CD4-positive, alpha-beta memory T cell (primary cell): ENCODE data around the gene NEU2. TPM values are rescaled to one million over a fixed set of nuclear protein-coding genes. Genes with fewer than 3 reads are reported as not detected.
A peak's percentile ranks its signal among the peaks of the same experiment; 100 is the strongest.

Experiments
- CTCF ChIA-PET: fragments of 350-600 bp; sonication (Branson Sonifier 250); formaldehyde crosslinking; loops from one replicate; lab custom pipeline; 2021; ENCODE audit warnings: inconsistent platforms; ENCODE audit not compliant: partially characterized antibody; lab: Charles Lee
- POLR2A ChIA-PET: fragments of 350-600 bp; sonication (Branson Sonifier 250); formaldehyde crosslinking; loops from one replicate; lab custom pipeline; 2021; ENCODE audit not compliant: partially characterized antibody; lab: Charles Lee
- DNase-seq, 5 donors: peaks; one replicate each; pipeline versions ENCODE4 v3.0.0 to v3.0.0-alpha.2; 2020 to 2022; ENCODE audit warnings: mixed read lengths in 1 of 5
- H3K27ac ChIP-seq: one replicate; pipeline ENCODE4 v1.7.0; 2013; ENCODE audit warnings: low read depth, low read length
- H3K27me3 ChIP-seq: 2 replicates; pipeline ENCODE4 v1.7.0; 2013; ENCODE audit warnings: mild to moderate bottlenecking, low read length, moderate library complexity; ENCODE audit not compliant: insufficient read depth
- H3K36me3 ChIP-seq: 2 replicates; pipeline ENCODE4 v1.7.0; 2013; ENCODE audit warnings: mild to moderate bottlenecking, low read length, moderate library complexity; ENCODE audit not compliant: insufficient read depth
- H3K4me1 ChIP-seq: 2 replicates; pipeline ENCODE4 v1.7.0; 2013; ENCODE audit warnings: mild to moderate bottlenecking, low read length, moderate library complexity; ENCODE audit not compliant: insufficient read depth
- H3K4me3 ChIP-seq, 2 donors: one replicate each; pipeline ENCODE4 v1.7.0; 2013; ENCODE audit warnings: low read length in 2 of 2, mild to moderate bottlenecking in 1 of 2
- H3K9me3 ChIP-seq, 2 donors: one replicate each; pipeline ENCODE4 v1.7.0; 2013; ENCODE audit warnings: low read length in 2 of 2, control low read depth in 1 of 2; ENCODE audit not compliant: control insufficient read depth in 1 of 2
- H3K27ac Mint-ChIP-seq, 7 donors: one replicate each; pipeline ENCODE4 v1.8.0; 2020 to 2021; ENCODE audit warnings: mixed read lengths in 7 of 7, mild to moderate bottlenecking in 6 of 7, inconsistent platforms in 3 of 7, moderate library complexity in 3 of 7
- H3K27me3 Mint-ChIP-seq, 2 donors: one replicate each; pipeline ENCODE4 v1.8.0; 2020 to 2021; ENCODE audit warnings: mixed read lengths in 2 of 2
- H3K36me3 Mint-ChIP-seq, 2 donors: one replicate each; pipeline ENCODE4 v1.8.0; 2020 to 2021; ENCODE audit warnings: mixed read lengths in 2 of 2, inconsistent platforms in 1 of 2, mild to moderate bottlenecking in 1 of 2
- H3K4me1 Mint-ChIP-seq, 4 donors: one replicate each; pipeline ENCODE4 v1.8.0; 2020 to 2021; ENCODE audit warnings: mixed read lengths in 4 of 4, mild to moderate bottlenecking in 1 of 4
- H3K4me3 Mint-ChIP-seq, 8 donors: one replicate each; pipeline ENCODE4 v1.8.0; 2020 to 2021; ENCODE audit warnings: mixed read lengths in 8 of 8, mild to moderate bottlenecking in 7 of 8, moderate library complexity in 6 of 8, inconsistent platforms in 3 of 8
- H3K9me3 Mint-ChIP-seq, 8 donors: one replicate each; pipeline ENCODE4 v1.8.0; 2020 to 2021; ENCODE audit warnings: mixed read lengths in 8 of 8, mild to moderate bottlenecking in 5 of 8, inconsistent platforms in 3 of 8, moderate library complexity in 1 of 8
- intact Hi-C: fragments of 100-400 bp; cut with micrococcal nuclease; formaldehyde crosslinking; loops from one replicate; pipeline ENCODE4 v1.15.1; 2023
- polyA plus RNA-seq, 2 donors: library from polyadenylated mRNA; unstranded; fragments of 300-500 nt; fragmentation: Illumina TruSeq; gene quantifications; one replicate each; pipeline ENCODE4 v1.2.3, GENCODE V29; 2021
- total RNA-seq, 2 experiments: library from RNA; stranded (reverse); gene quantifications; one replicate each; pipeline ENCODE4 v1.2.3, GENCODE V29; 2021

NEU2 gene
- total and polyA plus RNA-seq, 4 experiments from 2014 or later: not detected

GRCh38 chr2:233044974-233045605, 12.6 kb downstream of the NEU2 start:
- intact Hi-C loops: no loop called here
- peaks cover 6 to 7% of the 10 kb centered on the region in 2 donors for H3K27me3 Mint-ChIP-seq
- POLR2A ChIA-PET: no interaction called here

GRCh38 chr2:233047206-233047605, 14.7 kb downstream of the NEU2 start:
- Histone ChIP-seq H3K4me1 (no peaks in the 10 kb centered on the region), H3K27ac (no peak overlapping the region), H3K36me3 (no peaks in the 10 kb centered on the region), H3K9me3 (no peaks in the 10 kb centered on the region), H3K27me3 (no peaks in the 10 kb centered on the region), H3K4me3 (no peak overlapping the region)
- intact Hi-C loops: no loop called here
- CTCF ChIA-PET: interaction anchor here (4.4 kb wide), 1 partner anchor 13 kb away, joined by 23 read pairs; the partner anchor contains the start of gene INPP5D
- H3K27me3 Mint-ChIP-seq: peaks cover 2 to 5% of the 10 kb centered on the region in 2 donors
- peak overlapping the region in 1 of 7 donors; percentile 31 for H3K27ac Mint-ChIP-seq
- no peaks in the 10 kb centered on the region for H3K36me3 Mint-ChIP-seq
- POLR2A ChIA-PET: no interaction called here
- no peaks in the 10 kb centered on the region for H3K9me3 Mint-ChIP-seq
- no peak for DNase-seq
- no peak overlapping the region for H3K4me3 Mint-ChIP-seq
- H3K4me1 Mint-ChIP-seq: peaks cover 0 to 11% (median 8%) of the 10 kb centered on the region in 4 donors

More at GRCh38 chr2:233044974-233045605, 12.6 kb downstream of the NEU2 start:
- H3K27me3 ChIP-seq: no peaks in the 10 kb centered on the region
- no peaks in the 10 kb centered on the region for H3K36me3 ChIP-seq
- H3K36me3 Mint-ChIP-seq: no peaks in the 10 kb centered on the region
- no peaks in the 10 kb centered on the region for H3K9me3 ChIP-seq
- no peak overlapping the region for H3K4me3 ChIP-seq
- DNase-seq: no peak
- CTCF ChIA-PET: interaction anchor here (3.7 kb wide), 1 partner anchor 9 kb away, joined by 29 read pairs; no protein-coding TSS in a partner anchor
- H3K9me3 Mint-ChIP-seq: no peaks in the 10 kb centered on the region
- no peak overlapping the region for H3K27ac Mint-ChIP-seq
- no peaks in the 10 kb centered on the region for H3K4me1 ChIP-seq
- H3K4me1 Mint-ChIP-seq: peaks cover 0 to 11% (median 8%) of the 10 kb centered on the region in 4 donors
- no peak overlapping the region for H3K27ac ChIP-seq
- H3K4me3 Mint-ChIP-seq: no peak overlapping the region

- H3K4me1 ChIP-seq: no peaks in the 10 kb centered on the region
- H3K27me3 ChIP-seq: no peaks in the 10 kb centered on the region
- Mint-ChIP-seq H3K4me1 (peaks cover 0 to 11% (median 8%) of the 10 kb centered on the region in 4 donors), H3K9me3 (no peaks in the 10 kb centered on the region), H3K27me3 (peaks cover 0 to 3% of the 10 kb centered on the region in 2 donors), H3K36me3 (no peaks in the 10 kb centered on the region), H3K4me3 (peak overlapping the region in 1 of 8 donors; percentile 37), H3K27ac (peak overlapping the region in 2 of 7 donors; percentile 18 to 31)
- CTCF ChIA-PET: interaction anchor here (4.4 kb wide), 1 partner anchor 13 kb away, joined by 23 read pairs; the partner anchor contains the start of gene INPP5D
- POLR2A ChIA-PET: no interaction called here
- H3K4me3 ChIP-seq: no peak overlapping the region
- intact Hi-C loops: no loop called here
- no peak overlapping the region for H3K27ac ChIP-seq
- no peaks in the 10 kb centered on the region for H3K9me3 ChIP-seq
- DNase-seq: no peak
- no peaks in the 10 kb centered on the region for H3K36me3 ChIP-seq
Observed at GRCh38 chr2:233047667-233048066, 15.2 kb downstream of the NEU2 start.

DNA sequence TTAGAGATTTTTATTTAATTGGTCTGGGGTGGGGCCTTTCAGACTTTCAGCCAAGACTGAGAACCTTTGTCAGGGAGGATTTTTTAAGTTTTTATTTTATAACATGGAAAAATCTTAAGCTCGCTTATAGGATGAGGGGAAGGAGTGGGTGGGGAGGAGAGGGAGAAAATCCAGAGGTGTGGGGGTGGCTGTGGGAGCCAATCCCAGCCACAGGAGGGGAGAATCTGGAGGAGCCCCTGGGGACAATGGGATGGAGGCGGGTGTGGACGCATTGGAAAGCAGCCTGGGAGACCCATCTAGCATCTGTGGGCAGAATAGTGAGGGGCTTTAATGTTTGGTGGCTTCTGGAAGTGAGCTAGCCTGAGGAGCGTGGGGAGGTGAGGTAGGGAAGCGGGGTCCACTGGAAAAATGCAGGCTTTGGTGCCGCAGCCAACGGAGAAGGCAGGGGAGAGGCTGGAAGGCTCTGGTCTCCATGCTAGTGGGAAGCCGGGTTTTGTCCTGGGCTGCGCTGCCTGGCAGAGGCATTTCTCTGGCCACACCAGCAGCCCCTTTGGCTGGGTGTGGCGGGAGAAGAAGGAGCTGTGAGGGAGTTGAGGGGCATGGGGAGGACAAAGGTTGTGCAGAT, 16.2 kb downstream of the NEU2 start:
- Histone ChIP-seq H3K9me3 (no peaks in the 10 kb centered on the region), H3K27ac (no peak overlapping the region), H3K36me3 (no peaks in the 10 kb centered on the region), H3K4me1 (peaks cover 1% of the 10 kb centered on the region), H3K4me3 (no peak overlapping the region), H3K27me3 (no peaks in the 10 kb centered on the region)
- DNase-seq: no peak
- peaks cover 0 to 1% of the 10 kb centered on the region in 2 donors for H3K27me3 Mint-ChIP-seq
- CTCF ChIA-PET: interaction anchor here (1.0 to 4.4 kb wide), 2 partner anchors 12 to 19 kb away, joined by 3 to 23 read pairs; partner anchors contain the start of gene INPP5D
- H3K36me3 Mint-ChIP-seq: no peaks in the 10 kb centered on the region
- POLR2A ChIA-PET: interaction anchor here (0.9 kb wide), 1 partner anchor 38 kb away, joined by 3 read pairs; no protein-coding TSS in a partner anchor
- peak overlapping the region in 1 of 7 donors; percentile 62 for H3K27ac Mint-ChIP-seq
- intact Hi-C loops: no loop called here
- no peak overlapping the region for H3K4me3 Mint-ChIP-seq
- no peaks in the 10 kb centered on the region for H3K9me3 Mint-ChIP-seq
- H3K4me1 Mint-ChIP-seq: peaks cover 0 to 12% (median 8%) of the 10 kb centered on the region in 4 donors

DNA sequence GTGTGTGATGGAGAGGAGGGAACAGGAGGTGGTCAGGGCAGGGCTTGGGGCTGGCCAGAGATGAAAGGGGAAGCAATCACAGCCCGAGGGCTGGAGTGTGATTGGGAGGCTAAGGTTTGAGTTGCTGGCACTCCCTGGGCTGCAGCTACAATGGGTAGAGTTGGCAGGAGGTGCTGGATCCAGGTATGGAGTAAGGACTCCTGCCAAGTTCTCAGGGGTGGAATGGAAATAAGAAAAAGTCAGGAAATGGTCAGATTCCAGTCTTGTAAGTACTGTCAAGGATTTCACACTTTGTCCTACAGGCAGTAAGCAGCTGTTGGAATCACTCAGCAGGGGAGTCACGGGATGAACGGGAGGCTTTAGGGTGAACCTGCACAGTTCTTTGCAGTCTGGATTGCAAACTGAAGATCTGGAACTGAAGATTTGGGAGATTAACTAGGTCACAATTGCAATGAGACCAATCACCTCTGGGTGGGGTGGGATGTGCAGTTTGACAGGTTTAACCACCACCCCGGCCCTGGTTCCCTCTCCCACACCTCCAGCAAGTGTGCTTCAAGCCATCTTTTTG, 16.8 kb downstream of the NEU2 start:
- H3K27ac ChIP-seq: no peak overlapping the region
- DNase-seq: peak in 3 of 5 donors; percentile 18 to 23 (median 21)
- CTCF ChIA-PET: interaction anchor here (1.0 to 4.4 kb wide), 4 partner anchors 11 to 183 kb away, joined by 3 to 23 read pairs (median 3); partner anchors contain the start of gene INPP5D
- H3K9me3 ChIP-seq: no peaks in the 10 kb centered on the region
- peaks cover 0 to 1% of the 10 kb centered on the region in 2 donors for H3K27me3 Mint-ChIP-seq
- POLR2A ChIA-PET: interaction anchor here (1.0 kb wide), 1 partner anchor 11 kb away, joined by 5 read pairs; the partner anchor contains the start of gene INPP5D
- H3K27ac Mint-ChIP-seq: peak overlapping the region in 4 of 7 donors; percentile 8 to 76 (median 56)
- H3K36me3 Mint-ChIP-seq: no peaks in the 10 kb centered on the region
- intact Hi-C loops: no loop called here
- H3K4me3 ChIP-seq: no peak overlapping the region
- H3K4me3 Mint-ChIP-seq: peak overlapping the region in 2 of 8 donors; percentile 26 to 43
- no peaks in the 10 kb centered on the region for H3K27me3 ChIP-seq
- peaks cover 7% of the 10 kb centered on the region for H3K4me1 ChIP-seq
- no peaks in the 10 kb centered on the region for H3K9me3 Mint-ChIP-seq
- no peaks in the 10 kb centered on the region for H3K36me3 ChIP-seq
- peaks cover 4 to 18% (median 12%) of the 10 kb centered on the region in 4 donors for H3K4me1 Mint-ChIP-seq

DNA sequence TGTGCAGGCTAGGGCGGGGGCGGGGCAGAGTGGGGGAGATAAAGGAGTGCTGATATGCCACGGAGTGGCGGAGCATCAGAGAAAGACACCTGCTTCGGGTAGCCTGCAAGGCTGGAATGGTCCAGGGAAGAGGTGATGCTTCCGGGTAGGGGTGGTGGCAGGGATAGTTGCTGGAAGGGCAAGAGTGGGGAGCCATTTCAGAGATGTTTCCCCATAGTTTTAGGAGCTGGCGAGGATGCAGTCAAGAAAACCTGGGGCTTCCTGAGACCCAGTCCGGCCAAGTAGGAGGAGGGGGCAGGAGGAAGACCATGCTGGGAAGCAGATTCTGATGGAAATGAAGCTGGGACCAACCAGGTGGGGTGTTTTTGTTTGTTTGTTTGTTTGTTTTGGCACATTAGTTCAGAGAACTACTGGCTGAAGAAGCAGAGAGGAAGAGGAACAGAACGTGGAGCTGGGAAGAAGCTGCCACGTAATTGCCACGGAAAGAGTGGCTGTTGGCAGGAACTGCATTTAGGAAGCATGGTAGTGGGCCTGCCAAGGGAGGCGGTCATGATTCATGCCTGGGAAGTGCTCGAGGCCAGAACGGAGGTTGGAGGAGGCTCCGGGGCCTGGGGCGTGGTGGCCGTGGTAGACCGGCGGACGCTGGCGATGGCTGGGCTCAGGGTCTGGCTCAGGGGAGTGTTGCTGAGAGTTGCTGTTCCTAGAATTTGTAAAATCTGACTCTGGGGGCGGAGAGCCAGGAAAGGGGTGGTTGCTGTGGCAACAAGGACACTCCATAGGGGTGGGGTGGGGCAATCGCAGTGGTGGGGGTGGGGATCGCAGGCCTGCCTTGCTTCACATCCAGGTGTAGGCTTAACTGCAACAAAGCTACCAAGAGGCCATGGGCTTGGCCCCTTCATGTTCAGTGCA, 19.0 kb downstream of the NEU2 start:
- DNase-seq: no peak
- no peaks in the 10 kb centered on the region for H3K9me3 ChIP-seq
- no peaks in the 10 kb centered on the region for H3K9me3 Mint-ChIP-seq
- H3K36me3 Mint-ChIP-seq: no peaks in the 10 kb centered on the region
- intact Hi-C loops: loop anchor here (10.0 kb wide), 2 partner anchors 197 to 437 kb away; no protein-coding TSS in a partner anchor
- peaks cover 0 to 1% of the 10 kb centered on the region in 2 donors for H3K27me3 Mint-ChIP-seq
- peaks cover 10% of the 10 kb centered on the region for H3K4me1 ChIP-seq
- peaks cover 5 to 25% (median 14%) of the 10 kb centered on the region in 4 donors for H3K4me1 Mint-ChIP-seq
- H3K4me3 ChIP-seq: no peak overlapping the region
- POLR2A ChIA-PET: interaction anchor here (1.1 kb wide), 1 partner anchor 9 kb away, joined by 3 read pairs; no protein-coding TSS in a partner anchor
- CTCF ChIA-PET: interaction anchor here (1.1 to 6.5 kb wide), 7 partner anchors 9 to 199 kb away, joined by 3 to 63 read pairs (median 13); partner anchors contain the start of gene INPP5D
- no peak overlapping the region for H3K27ac ChIP-seq
- H3K36me3 ChIP-seq: no peaks in the 10 kb centered on the region
- H3K27me3 ChIP-seq: no peaks in the 10 kb centered on the region
- H3K27ac Mint-ChIP-seq: no peak overlapping the region
- H3K4me3 Mint-ChIP-seq: no peak overlapping the region
